Endometrial microvascular endothelial cells (primary cell): ENCODE measurements around the gene IL17REL. TPM values are rescaled to one million over a fixed set of nuclear protein-coding genes. Genes with fewer than 3 reads are reported as not detected.
"Not testable (repeated sequence)": the region's sequence is repeated elsewhere in the genome, so short reads cannot be mapped to it uniquely, and the experiment has no call there.

Source experiments
- in situ Hi-C: cut with HindIII; loops from 2 replicates; pipeline ENCODE4 v1.10.0; 2017; ENCODE audit warnings: low sequenced_read_pairs, low pct_unique_long_range_greater_than_20kb; ENCODE audit errors: inconsistent ontology term
- total RNA-seq: library from RNA; depleted of rRNA; stranded (reverse); fragments of >200 nt; gene quantifications from one replicate; pipeline ENCODE4 v1.2.3, GENCODE V29; 2015; ENCODE audit errors: inconsistent ontology term

The IL17REL gene
- total RNA-seq, 1 donor from 2014 or later = not detected

- in situ Hi-C loops = no loop called here
These were observed 16.4 kb downstream of the IL17REL start for GRCh38 chr22:49996119-49996517.

GRCh38 chr22:49995361-49996118, 17.0 kb downstream of the IL17REL start:
- in situ Hi-C loops = no loop called here

GRCh38 chr22:49995041-49995360, 17.6 kb downstream of the IL17REL start:
- in situ Hi-C loops = no loop called here

- in situ Hi-C loops = no loop called here
These were observed 18.1 kb downstream of the IL17REL start for GRCh38 chr22:49994361-49995040.

GRCh38 chr22:49993649-49994360, 18.8 kb downstream of the IL17REL start:
- in situ Hi-C loops = no loop called here

GRCh38 chr22:49992921-49993648, 19.5 kb downstream of the IL17REL start:
- in situ Hi-C loops = no loop called here

- in situ Hi-C loops = no loop called here
These were observed 20.5 kb downstream of the IL17REL start for GRCh38 chr22:49991907-49992533.

- in situ Hi-C loops = no loop called here
These were observed 21.4 kb downstream of the IL17REL start for GRCh38 chr22:49991167-49991566.

GRCh38 chr22:49989826-49990225, 22.7 kb downstream of the IL17REL start:
- in situ Hi-C loops = not testable (repeated sequence)

GRCh38 chr22:49986325-49986724, 26.2 kb downstream of the IL17REL start:
- in situ Hi-C loops = no loop called here

- in situ Hi-C loops = no loop called here
These were observed 29.2 kb downstream of the IL17REL start for GRCh38 chr22:49983148-49984042.

GRCh38 chr22:49981799-49982198, 30.8 kb downstream of the IL17REL start:
- in situ Hi-C loops = not testable (repeated sequence)

- in situ Hi-C loops = no loop called here
These were observed 32.8 kb downstream of the IL17REL start for GRCh38 chr22:49979587-49980264.

GRCh38 chr22:49977578-49977977, 35.0 kb downstream of the IL17REL start:
- in situ Hi-C loops = no loop called here

GRCh38 chr22:49976439-49977175, 36.0 kb downstream of the IL17REL start:
- in situ Hi-C loops = no loop called here

GRCh38 chr22:49975543-49976389, 36.8 kb downstream of the IL17REL start:
- in situ Hi-C loops = no loop called here
